ENCODE results near the gene CFAP77.

- no peak for TF ChIP-seq CTCF (conservative IDR thresholded peaks at IDR 0.05; ENCODE audit: low read depth, low read length)
- TF ChIP-seq EZH2phosphoT487 (IDR thresholded peaks at IDR 0.05; ENCODE audit: borderline replicate concordance, low read length) = no peak
- TF ChIP-seq EZH2 (IDR thresholded peaks at IDR 0.05; ENCODE audit: low read length, unreplicated experiment) = no peak
These were observed 145.5 kb downstream of the CFAP77 start for GRCh38 chr9:132555528-132555927.

Data from PC-3 (cell line).